ENCODE results near the gene SUMO2.

DNA sequence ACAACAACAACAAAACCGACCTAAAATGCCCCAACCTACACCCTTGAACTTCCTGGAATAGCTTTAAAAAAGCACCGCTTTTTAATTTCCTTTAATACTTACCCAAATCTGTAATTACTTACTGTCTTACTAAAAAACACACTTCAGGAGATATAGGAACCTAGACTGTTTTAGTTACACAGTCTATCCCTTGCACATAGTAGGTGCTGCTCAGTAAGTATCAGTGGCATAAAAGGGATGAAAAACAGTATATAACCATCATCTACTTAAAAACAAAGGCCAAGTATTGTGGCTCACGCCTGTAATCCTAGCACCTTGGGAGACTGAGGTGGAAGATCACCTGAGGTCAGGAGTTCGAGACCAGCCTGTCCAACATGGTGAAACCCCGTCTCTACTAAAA lies 6.1 kb downstream of the SUMO2 start:
- TF ChIP-seq, protein P1, sequence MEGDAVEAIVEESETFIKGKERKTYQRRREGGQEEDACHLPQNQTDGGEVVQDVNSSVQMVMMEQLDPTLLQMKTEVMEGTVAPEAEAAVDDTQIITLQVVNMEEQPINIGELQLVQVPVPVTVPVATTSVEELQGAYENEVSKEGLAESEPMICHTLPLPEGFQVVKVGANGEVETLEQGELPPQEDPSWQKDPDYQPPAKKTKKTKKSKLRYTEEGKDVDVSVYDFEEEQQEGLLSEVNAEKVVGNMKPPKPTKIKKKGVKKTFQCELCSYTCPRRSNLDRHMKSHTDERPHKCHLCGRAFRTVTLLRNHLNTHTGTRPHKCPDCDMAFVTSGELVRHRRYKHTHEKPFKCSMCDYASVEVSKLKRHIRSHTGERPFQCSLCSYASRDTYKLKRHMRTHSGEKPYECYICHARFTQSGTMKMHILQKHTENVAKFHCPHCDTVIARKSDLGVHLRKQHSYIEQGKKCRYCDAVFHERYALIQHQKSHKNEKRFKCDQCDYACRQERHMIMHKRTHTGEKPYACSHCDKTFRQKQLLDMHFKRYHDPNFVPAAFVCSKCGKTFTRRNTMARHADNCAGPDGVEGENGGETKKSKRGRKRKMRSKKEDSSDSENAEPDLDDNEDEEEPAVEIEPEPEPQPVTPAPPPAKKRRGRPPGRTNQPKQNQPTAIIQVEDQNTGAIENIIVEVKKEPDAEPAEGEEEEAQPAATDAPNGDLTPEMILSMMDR (IDR thresholded peaks at IDR 0.05; ENCODE audit: control extremely low read depth in 1 of 3, insufficient read depth in 1 of 3, low read depth in 1 of 3, low read length in 3 of 3) = no peak
- no peak for TF ChIP-seq TEAD4 (IDR thresholded peaks at IDR 0.05; ENCODE audit: low read depth, low read length)
- no peak for TF ChIP-seq EZH2 (IDR thresholded peaks at IDR 0.05; ENCODE audit: low read depth, low read length, severe bottlenecking)
- no peak for TF ChIP-seq JUN (IDR thresholded peaks at IDR 0.05; ENCODE audit: low read depth, low read length)
- TF ChIP-seq HDAC2 (IDR thresholded peaks at IDR 0.05; ENCODE audit: borderline replicate concordance in 1 of 2, low read depth in 2 of 2, low read length in 2 of 2) = no peak
- no peak for TF ChIP-seq POLR2A (IDR thresholded peaks at IDR 0.05; ENCODE audit: control extremely low read depth in 1 of 2, low read depth in 2 of 2, low read length in 2 of 2)
- no peak for TF ChIP-seq SP1 (IDR thresholded peaks at IDR 0.05; ENCODE audit: low read depth, low read length)
- no peak for TF ChIP-seq SIN3A (conservative IDR thresholded peaks at IDR 0.05 in 1 of 2, IDR thresholded peaks at IDR 0.05 in 1 of 2; ENCODE audit: low read depth in 1 of 2, low read length in 2 of 2)
- no peak; the same call in 1 of the 2 replicates for TF ChIP-seq POLR2AphosphoS5 (IDR thresholded peaks at IDR 0.05; ENCODE audit: low read depth, low read length)
- TF ChIP-seq EP300 (IDR thresholded peaks at IDR 0.05; ENCODE audit: borderline replicate concordance in 1 of 2, low read depth in 2 of 2, low read length in 2 of 2) = no peak
- TF ChIP-seq BRCA1 (IDR thresholded peaks at IDR 0.05; ENCODE audit: low read depth, low read length) = no peak
- no peak for TF ChIP-seq RAD21 (IDR thresholded peaks at IDR 0.05 in 1 of 2, conservative IDR thresholded peaks at IDR 0.05 in 1 of 2; ENCODE audit: low read depth in 2 of 2, low read length in 2 of 2)
- no peak for TF ChIP-seq BACH1 (IDR thresholded peaks at IDR 0.05; ENCODE audit: low read length)
- TF ChIP-seq GTF2F1 (IDR thresholded peaks at IDR 0.05; ENCODE audit: borderline replicate concordance, low read depth, low read length) = no peak

Measured in H1 (cell line).